Endothelial cell of umbilical vein (primary cell): Measurements from ENCODE around the gene SUSD6. TPM values are rescaled to one million over a fixed set of nuclear protein-coding genes. Genes with fewer than 3 reads are reported as not detected.

Source experiments
- BruUV-seq: library from RNA; stranded (reverse); fragments of 400-500 nt; replicated peaks from 2 replicates; lab custom pipeline; 2021; lab: Mats Ljungman, UMichigan
- CTCF ChIA-PET: fragments of 300-600, 350-600 bp; sonication (Branson Sonifier 250); formaldehyde crosslinking; loops from one replicate; lab custom pipeline; 2021; ENCODE audit warnings: antibody characterized with exemption, inconsistent platforms; lab: Charles Lee
- POLR2A ChIA-PET: fragments of 300-600, 350-600 bp; sonication (Branson Sonifier 250); formaldehyde crosslinking; loops from one replicate; lab custom pipeline; 2021; ENCODE audit warnings: antibody characterized with exemption, inconsistent platforms; lab: Charles Lee
- DNase-seq: peaks from one replicate; pipeline ENCODE4 v3.0.0-alpha.2; 2011; ENCODE audit warnings: low read depth, low spot score
- FAIRE-seq: peaks from 2 replicates; lab custom pipeline; 2011; peaks lifted over from hg19 to GRCh38; lab: Jason Lieb, UNC
- H2AFZ ChIP-seq: 2 replicates; pipeline ENCODE4 v1.6.0; 2012; ENCODE audit warnings: low read depth, low read length, control low read depth, inconsistent platforms
- H3K27ac ChIP-seq: 2 replicates; pipeline ENCODE4 v1.5.1; 2011; ENCODE audit warnings: low read depth, mild to moderate bottlenecking, control low read depth, low read length, moderate library complexity; ENCODE audit not compliant: insufficient read depth
- H3K27me3 ChIP-seq, 2 experiments: 2 replicates each; pipeline versions ENCODE4 v1.6.0 to v1.6.1; 2011; ENCODE audit warnings: low read length in 2 of 2, mixed read lengths in 1 of 2; ENCODE audit not compliant: control insufficient read depth in 2 of 2, insufficient read depth in 2 of 2
- H3K36me3 ChIP-seq, 2 experiments: 2 replicates in 1 of 2; 3 replicates in 1 of 2; pipeline ENCODE4 v1.5.1; 2011; ENCODE audit warnings: low read length in 2 of 2, mild to moderate bottlenecking in 1 of 2, moderate library complexity in 1 of 2; ENCODE audit not compliant: control insufficient read depth in 2 of 2, insufficient read depth in 2 of 2; ENCODE audit errors: extremely low read depth in 1 of 2
- H3K4me1 ChIP-seq: 3 replicates; pipeline ENCODE4 v1.5.1; 2011; ENCODE audit warnings: mild to moderate bottlenecking, low read length; ENCODE audit not compliant: control insufficient read depth, insufficient read depth; ENCODE audit errors: extremely low read depth
- H3K4me2 ChIP-seq: 2 replicates; pipeline ENCODE4 v1.6.1; 2011; ENCODE audit warnings: low read length, control low read depth, mixed read lengths; ENCODE audit not compliant: insufficient read depth
- H3K4me3 ChIP-seq, 3 experiments: fragments of 200-600 bp in 1 of 3; sonication (generic), shearing (Covaris generic) in 1 of 3; replicated peaks in 1 of 3; 2 replicates each; pipeline ENCODE4 v1.5.1; 2011 to 2016; ENCODE audit warnings: control low read depth in 3 of 3, low read length in 3 of 3, mild to moderate bottlenecking in 2 of 3, inconsistent platforms in 1 of 3, low read depth in 1 of 3, moderate library complexity in 1 of 3; ENCODE audit not compliant: insufficient read depth in 1 of 3
- H3K79me2 ChIP-seq: 2 replicates; pipeline ENCODE4 v1.6.0; 2012; ENCODE audit warnings: low read length, inconsistent platforms; ENCODE audit not compliant: control insufficient read depth, insufficient read depth
- H3K9ac ChIP-seq: replicated peaks from 2 replicates; pipeline ENCODE3; 2011; ENCODE audit warnings: low read length, control low read depth; ENCODE audit not compliant: insufficient read depth; ENCODE audit errors: extremely low read depth
- H3K9me1 ChIP-seq: replicated peaks from 3 replicates; pipeline ENCODE4 v1.6.0; 2011; ENCODE audit warnings: mild to moderate bottlenecking, low read length; ENCODE audit not compliant: control insufficient read depth, insufficient read depth; ENCODE audit errors: extremely low read depth
- H3K9me3 ChIP-seq: replicated peaks from 2 replicates; pipeline ENCODE4 v1.5.1; 2012; ENCODE audit warnings: low read length, inconsistent platforms; ENCODE audit not compliant: control insufficient read depth, insufficient read depth
- H4K20me1 ChIP-seq: replicated peaks from 2 replicates; pipeline ENCODE3; 2011; ENCODE audit warnings: mild to moderate bottlenecking, low read length; ENCODE audit not compliant: control insufficient read depth, insufficient read depth; ENCODE audit errors: extremely low read depth
- CTCF ChIP-seq, 2 donors: IDR thresholded peaks; 1 replicate in 1 of 2; 2 replicates in 1 of 2; pipeline ENCODE4 v1.5.1; 2011; ENCODE audit warnings: low read length in 2 of 2, mild to moderate bottlenecking in 2 of 2, moderate library complexity in 2 of 2, control low read depth in 1 of 2, inconsistent platforms in 1 of 2, low read depth in 1 of 2; ENCODE audit not compliant: insufficient read depth in 1 of 2; ENCODE audit errors: extremely low read depth in 1 of 2
- FOS ChIP-seq: IDR thresholded peaks from 2 replicates; pipeline ENCODE4 v1.6.1; 2011; ENCODE audit warnings: mild to moderate bottlenecking, low read length, moderate library complexity, borderline replicate concordance; ENCODE audit not compliant: insufficient read depth
- GATA2 ChIP-seq: IDR thresholded peaks from 2 replicates; pipeline ENCODE4 v1.7.0; 2011; ENCODE audit warnings: low read depth, mild to moderate bottlenecking, moderate library complexity, mixed read lengths, low read length; ENCODE audit not compliant: insufficient read length, insufficient read depth
- JUN ChIP-seq: IDR thresholded peaks from 2 replicates; pipeline ENCODE4 v1.6.1; 2011; ENCODE audit warnings: borderline replicate concordance, low read depth; ENCODE audit not compliant: insufficient read length, insufficient read depth
- MAX ChIP-seq: IDR thresholded peaks from 2 replicates; pipeline ENCODE4 v1.6.1; 2011; ENCODE audit not compliant: insufficient read depth, insufficient read length
- MYC ChIP-seq: IDR thresholded peaks from one replicate; pipeline ENCODE4 v1.6.1; 2011; ENCODE audit warnings: mild to moderate bottlenecking, low read depth, low read length
- POLR2A ChIP-seq: IDR thresholded peaks from 2 replicates; pipeline ENCODE4 v1.6.1; 2012; ENCODE audit warnings: low read depth, mild to moderate bottlenecking, control low read depth, low read length
- POLR2AphosphoS5 ChIP-seq: IDR thresholded peaks from 2 replicates; pipeline ENCODE4 v1.6.1; 2012; ENCODE audit warnings: low read depth, mild to moderate bottlenecking, control low read depth, low read length, moderate library complexity; ENCODE audit not compliant: insufficient read depth
- dilution Hi-C: fragments of 300-500 bp; cut with MboI; formaldehyde crosslinking; loops from one replicate; pipeline ENCODE4 v1.15.0; 2019; ENCODE audit warnings: low sequenced_read_pairs; ENCODE audit not compliant: extremely low pct_ligation_motif_present
- intact Hi-C: fragments of 100-400 bp; cut with micrococcal nuclease; formaldehyde crosslinking; loops from one replicate; pipeline ENCODE4 v1.10.0; 2022
- polyA plus RNA-seq, 4 experiments: library from polyadenylated mRNA; depleted of rRNA in 3 of 4; stranded (reverse) in 3 of 4; unstranded in 1 of 4; fragments of >200 nt; gene quantifications; 2 replicates each; pipeline versions ENCODE4 v1.2.1 to v1.2.3, GENCODE V29; 2011 to 2012; ENCODE audit warnings: missing spikeins in 1 of 4
- total RNA-seq: library from RNA; stranded (reverse); gene quantifications from 2 replicates; pipeline ENCODE4 v1.2.3, GENCODE V29; 2021

SUSD6 gene
- total and polyA plus RNA-seq, 2 donors (not counting 3 experiments of a cell fraction or from before 2014, with no cell fraction given) = 13.4 to 19.5 TPM

- CTCF ChIA-PET = interaction anchor here (1.1 to 3.5 kb wide), 4 partner anchors 24 to 117 kb away, joined by 4 to 19 read pairs (median 10); no protein-coding TSS in a partner anchor
- no peak overlapping the region for H3K27ac ChIP-seq
- dilution Hi-C loops = no loop called here
- no peaks in the 10 kb centered on the region for H4K20me1 ChIP-seq
- FAIRE-seq (peak; percentile 18), DNase-seq (no peak)
- H3K4me1 ChIP-seq = peaks cover 22% of the 10 kb centered on the region
- no peaks in the 10 kb centered on the region for H3K9me1 ChIP-seq
- TF ChIP-seq JUN = no peak
- TF ChIP-seq MAX = no peak
- TF ChIP-seq FOS = no peak
- no peak for TF ChIP-seq POLR2AphosphoS5
- no peak for TF ChIP-seq GATA2
- no peak for TF ChIP-seq POLR2A
- no peak for TF ChIP-seq MYC
- no peak for TF ChIP-seq CTCF (IDR thresholded peaks at IDR 0.05; ENCODE audit: extremely low read depth in 1 of 2, insufficient read depth in 1 of 2, low read depth in 1 of 2, low read length in 2 of 2)
- H3K9ac ChIP-seq = peak overlapping the region; percentile 33
- H3K27me3 ChIP-seq = no peaks in the 10 kb centered on the region
- POLR2A ChIA-PET = interaction anchor here (0.5 kb wide), 1 partner anchor 164 kb away, joined by 5 read pairs; no protein-coding TSS in a partner anchor
- peaks cover 27% of the 10 kb centered on the region for H3K79me2 ChIP-seq
- no peaks in the 10 kb centered on the region for H3K36me3 ChIP-seq
- intact Hi-C loops = loop anchor here (2.0 kb wide), 1 partner anchor 117 kb away; no protein-coding TSS in a partner anchor
- BruUV-seq = no TSS peak
- H3K4me3 ChIP-seq = peak overlapping the region in 1 of 3 experiments; percentile 70
- H3K9me3 ChIP-seq = no peaks in the 10 kb centered on the region
- peak overlapping the region; percentile 59 for H2AFZ ChIP-seq
- peak overlapping the region; percentile 59 for H3K4me2 ChIP-seq
Measured at GRCh38 chr14:69610020-69610873, 1.1 kb upstream of the SUSD6 start.
